Activated T-helper 9 cell treated with anti-CD3 and anti-CD28 coated beads, Interleukin-2, amount 50 U/mL, for 16 hours (primary cell): ENCODE data around the gene PITPNC1.

ENCODE experiments used
- DNase-seq: peaks from one replicate; pipeline ENCODE4 v3.0.0-alpha.2; 2020; ENCODE audit warnings: low read depth

Gene PITPNC1

GRCh38 chr17:67434061-67434525, 57.0 kb downstream of the PITPNC1 start:
- peak; percentile 28 for DNase-seq

- peak; percentile 33 for DNase-seq
Measured at GRCh38 chr17:67435122-67435521, 58.0 kb downstream of the PITPNC1 start.

GRCh38 chr17:67435786-67436185, 58.7 kb downstream of the PITPNC1 start:
- no peak for DNase-seq

- no peak for DNase-seq
Measured at GRCh38 chr17:67436233-67436632, 59.2 kb downstream of the PITPNC1 start.

DNA sequence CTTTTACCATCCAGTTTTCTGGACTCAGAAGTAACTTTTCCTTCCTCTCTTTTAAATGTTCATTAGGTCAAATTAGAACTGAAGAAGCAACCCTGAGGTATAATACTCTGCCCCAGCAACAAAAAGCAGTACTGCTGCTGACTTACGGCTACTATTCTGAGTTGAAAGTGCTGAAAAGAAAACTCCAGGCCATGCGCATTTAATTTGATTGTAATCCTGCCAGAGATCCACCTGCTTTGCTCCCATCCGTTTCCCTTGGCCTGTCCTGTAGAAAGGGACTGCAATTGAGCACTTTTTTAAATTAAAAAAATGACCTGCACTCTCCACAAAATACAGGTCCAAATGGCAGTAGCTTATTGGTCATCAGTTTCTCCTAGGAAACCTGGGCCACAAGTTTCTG, 61.6 kb downstream of the PITPNC1 start:
- no peak for DNase-seq

- no peak for DNase-seq
Measured at GRCh38 chr17:67439269-67439668, 62.2 kb downstream of the PITPNC1 start.

DNA sequence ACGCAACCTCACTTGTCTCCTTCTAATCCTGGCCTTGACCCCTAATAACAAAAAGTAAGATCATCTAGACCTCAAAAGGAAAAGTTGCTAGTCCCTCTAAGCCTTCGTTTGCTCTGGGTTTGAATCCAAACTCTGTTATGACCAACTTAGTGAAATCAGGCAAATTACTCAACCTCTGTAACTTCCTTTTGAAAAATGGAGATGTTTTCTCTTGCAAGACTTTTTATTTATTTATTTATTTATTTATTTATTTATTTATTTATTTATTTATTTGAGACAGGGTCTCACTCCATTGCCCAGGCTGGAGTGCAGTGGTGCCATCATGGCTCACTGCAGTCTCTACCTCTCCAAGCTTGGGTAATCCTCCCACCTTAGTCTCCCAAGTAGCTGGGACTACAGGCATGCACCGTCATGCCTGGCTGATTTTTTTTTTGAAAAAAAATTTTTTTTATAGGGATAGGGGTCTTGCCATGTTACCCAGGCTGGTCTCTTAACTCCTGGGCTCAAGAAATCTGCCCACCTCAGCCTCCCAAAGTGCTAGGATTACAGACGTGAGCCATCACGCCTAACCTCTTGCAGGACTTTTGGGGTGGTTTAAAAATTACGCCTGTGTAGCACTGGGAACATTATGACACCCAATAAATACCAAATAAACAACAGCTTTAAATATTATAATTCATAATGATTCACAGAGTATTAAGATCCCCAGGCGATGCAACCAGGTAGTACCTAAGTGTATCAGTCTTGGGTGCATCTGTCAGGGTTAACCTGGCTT, 63.4 kb downstream of the PITPNC1 start:
- DNase-seq = no peak

GRCh38 chr17:67441052-67441895, 64.2 kb downstream of the PITPNC1 start:
- DNase-seq = peak; percentile 61

- no peak for DNase-seq
Measured at GRCh38 chr17:67441896-67442219, 64.8 kb downstream of the PITPNC1 start.

DNA sequence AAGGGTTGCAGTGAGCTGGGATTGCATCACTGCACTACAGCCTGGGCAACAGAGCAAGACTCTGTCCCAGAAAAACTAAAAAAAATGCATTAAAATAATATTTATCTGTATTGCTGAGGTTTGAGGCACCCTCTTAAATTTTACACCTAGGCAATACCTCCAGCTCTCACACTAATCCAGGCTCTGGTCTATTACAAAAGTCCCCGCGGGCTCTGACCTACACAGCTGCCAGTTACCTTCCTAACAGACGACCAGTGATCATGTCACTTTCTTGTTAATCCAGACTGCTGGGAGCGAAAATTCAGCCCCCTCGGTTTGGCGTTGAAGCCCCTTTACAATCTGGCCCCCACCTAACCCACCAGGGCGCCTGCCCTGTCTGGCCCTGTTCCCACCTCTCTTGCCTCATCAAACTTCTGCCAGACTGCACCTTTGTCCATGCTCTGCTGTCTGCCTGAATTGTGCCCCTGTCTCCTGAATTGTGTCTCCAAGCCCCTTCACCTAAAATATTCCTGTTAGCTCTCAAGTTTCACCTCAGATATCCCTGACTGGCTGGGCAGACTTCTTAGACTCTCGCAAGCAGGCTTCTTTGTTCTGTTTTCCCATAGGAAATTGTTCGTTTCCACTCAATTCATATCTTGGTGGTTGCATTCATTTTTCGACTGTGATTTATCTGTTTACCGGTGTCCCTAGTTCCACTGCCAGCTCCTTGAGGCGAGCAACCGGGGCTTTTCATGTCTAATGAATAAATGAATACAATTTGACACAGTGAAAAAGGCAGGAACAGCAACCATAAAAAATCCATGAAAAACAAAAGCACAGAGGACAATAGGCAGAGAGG, 65.9 kb downstream of the PITPNC1 start:
- DNase-seq = no peak

- no peak for DNase-seq
Measured at GRCh38 chr17:67443931-67444595, 67.0 kb downstream of the PITPNC1 start.

DNA sequence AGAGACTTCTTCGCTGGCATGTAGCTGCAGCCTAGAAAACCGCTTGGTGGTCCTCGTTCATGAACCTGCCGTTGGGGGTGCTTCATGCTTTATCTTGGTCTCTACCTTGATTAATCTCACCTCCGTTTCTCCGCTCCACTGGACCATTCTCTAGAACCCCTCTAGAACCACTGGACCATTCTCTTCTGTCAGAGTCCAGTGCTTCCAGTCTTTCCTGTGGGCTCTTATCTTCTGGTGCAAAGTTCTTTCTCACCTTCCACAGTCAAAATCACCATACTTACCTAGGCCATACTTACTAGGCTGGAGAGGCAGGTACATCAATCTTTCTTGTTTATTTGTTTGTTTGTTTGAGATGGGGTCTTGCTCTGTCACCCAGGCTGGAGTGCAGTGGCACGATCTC, 71.4 kb downstream of the PITPNC1 start:
- no peak for DNase-seq

DNA sequence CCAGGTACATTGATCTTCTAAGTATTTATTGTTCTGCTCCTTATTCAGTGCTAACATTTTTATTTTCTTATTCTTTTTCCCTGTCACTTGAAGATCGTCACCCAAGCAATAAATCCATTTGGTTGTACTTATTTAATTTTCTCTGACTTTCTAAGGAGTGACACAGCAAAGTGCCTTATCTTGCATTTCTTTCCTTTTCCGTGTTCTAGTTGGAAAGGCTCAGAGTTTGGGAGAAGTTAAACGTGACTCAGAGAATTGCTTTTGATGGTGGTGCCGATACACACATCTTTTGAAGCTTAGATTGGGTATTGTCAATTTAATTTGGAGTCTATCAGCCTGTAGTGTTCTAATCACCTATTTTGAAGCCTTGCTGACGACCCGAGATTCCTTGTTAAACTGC, 72.0 kb downstream of the PITPNC1 start:
- DNase-seq = no peak

DNA sequence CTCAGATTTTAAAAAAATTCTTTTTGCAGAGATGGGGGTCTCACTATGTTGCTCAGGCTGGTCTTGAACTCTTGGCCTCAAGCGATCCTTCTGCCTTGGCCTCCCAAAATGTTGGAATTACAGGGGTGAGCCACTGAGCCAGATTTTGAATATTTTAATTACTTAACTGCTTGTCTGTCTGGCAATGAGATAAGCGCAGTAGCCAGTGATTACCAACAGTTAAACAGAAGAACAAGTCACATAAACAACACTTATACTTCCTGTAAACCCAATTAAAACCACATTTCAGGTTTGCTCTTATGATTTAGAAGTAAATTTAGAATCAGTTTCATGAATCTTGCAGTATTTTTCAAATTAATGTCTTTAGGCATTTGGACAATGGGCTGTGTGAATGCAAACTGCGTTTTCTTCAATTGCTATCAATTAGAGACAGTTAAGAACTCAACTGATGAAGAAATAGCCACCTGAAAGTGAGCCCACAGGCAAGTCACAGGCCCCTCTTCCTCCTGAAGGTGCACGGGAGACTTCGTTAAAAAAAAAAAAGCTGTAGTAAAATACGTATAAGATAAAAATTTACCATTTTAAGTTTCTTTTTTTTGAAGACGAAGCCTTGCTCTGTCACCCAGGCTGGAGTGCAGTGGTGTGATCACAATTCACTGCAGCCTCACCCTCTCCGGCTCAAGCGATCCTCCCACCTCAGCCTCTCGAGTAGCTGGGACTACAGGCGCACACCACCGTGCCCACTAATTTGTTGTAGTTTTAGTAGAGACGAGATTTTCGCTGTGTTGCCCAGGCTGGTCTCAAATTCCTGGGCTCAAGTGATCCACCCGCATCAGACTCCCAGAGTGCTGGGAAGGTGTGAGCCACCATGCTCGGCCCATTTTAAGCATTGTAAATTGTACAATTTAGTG, 73.0 kb downstream of the PITPNC1 start:
- DNase-seq = no peak

DNA sequence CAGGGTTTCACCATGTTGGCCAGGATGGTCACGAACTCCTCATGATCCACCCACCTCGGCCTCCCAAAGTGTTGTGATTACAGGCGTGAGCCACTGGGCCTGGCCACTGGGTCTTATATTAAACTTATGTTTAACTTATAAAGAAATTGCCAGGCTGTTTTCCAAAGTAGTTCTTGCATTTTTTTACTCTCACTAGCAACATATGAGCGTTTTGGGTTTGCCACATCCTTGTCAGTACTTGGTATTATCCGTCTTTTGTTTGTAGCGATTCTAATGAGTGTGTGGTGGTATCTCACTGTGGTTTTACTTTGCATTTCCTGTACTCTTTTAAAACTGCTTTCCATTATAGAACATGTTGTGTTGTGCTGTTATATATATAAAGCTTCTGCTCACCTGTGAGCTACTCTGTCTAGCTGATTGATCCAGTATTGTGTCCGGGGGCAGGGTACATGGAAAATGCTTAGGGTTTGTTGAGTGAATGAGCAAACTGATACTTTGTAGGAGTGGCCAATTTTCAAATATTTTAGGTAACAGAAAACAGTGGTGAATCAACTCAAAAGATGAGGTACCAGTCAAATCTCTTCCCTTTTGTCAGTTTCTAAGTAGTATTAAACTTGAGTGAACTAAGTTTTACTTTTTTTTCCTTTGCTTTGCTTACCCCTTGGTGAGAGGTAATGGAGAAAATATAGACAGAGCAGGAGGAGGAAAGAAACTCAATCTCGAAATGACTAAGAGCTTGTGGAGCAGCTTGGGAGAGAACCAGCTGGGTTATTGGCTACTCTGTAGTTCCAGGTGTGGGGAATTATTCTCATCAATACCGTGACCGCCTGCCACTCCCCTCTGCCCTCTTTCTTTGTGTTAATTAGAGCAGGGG, 75.8 kb downstream of the PITPNC1 start:
- no peak for DNase-seq

DNA sequence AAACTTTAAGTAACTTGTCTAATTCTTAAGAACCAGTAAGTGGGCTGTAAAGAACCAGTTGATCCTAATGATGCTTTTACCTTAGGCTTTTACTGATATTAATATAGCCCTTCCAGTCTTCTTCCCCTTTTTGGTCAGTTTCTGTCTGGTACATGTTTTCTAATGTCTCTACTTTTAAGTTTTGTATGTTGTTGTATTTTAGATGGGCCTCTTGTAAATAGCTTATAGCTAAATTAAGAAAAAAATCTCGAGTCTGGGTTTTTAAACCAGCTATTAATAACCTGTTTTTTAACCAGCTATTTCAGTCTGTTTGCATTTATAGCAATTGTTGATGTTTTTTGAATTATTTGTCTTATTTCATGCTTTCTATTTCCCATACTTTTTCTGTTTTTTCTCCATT, 79.0 kb downstream of the PITPNC1 start:
- DNase-seq = no peak

- DNase-seq = no peak
Measured at GRCh38 chr17:67456889-67457288, 79.8 kb downstream of the PITPNC1 start.

- DNase-seq = no peak
Measured at GRCh38 chr17:67458203-67458602, 81.1 kb downstream of the PITPNC1 start.

DNA sequence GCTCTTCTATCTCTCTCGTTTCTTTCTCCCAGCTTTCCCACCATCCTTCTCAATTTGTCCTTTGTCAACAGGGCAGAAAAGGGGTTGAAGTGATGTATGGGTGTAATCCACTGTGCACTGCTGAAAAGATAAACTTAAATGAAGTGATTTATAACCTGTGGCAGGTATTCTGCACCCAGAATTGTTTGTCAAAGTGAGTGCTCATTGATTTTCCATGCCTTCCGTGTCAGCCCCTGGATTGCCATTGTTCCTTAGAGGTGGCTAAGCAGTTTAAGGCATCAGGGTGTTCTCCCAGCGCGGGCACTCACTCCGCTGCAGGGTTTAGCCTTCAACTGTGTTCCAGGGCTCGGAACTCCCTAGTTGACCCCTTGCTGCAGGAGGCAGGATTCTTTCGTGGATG, 82.9 kb downstream of the PITPNC1 start:
- DNase-seq = no peak

- DNase-seq = no peak
Measured at GRCh38 chr17:67461228-67461780, 84.2 kb downstream of the PITPNC1 start.
